Sciatic nerve (tissue), 2 donors: ENCODE results near the gene POU2AF2. TPM values are rescaled to one million over a fixed set of nuclear protein-coding genes. Genes with fewer than 3 reads are reported as not detected.
"Not testable (repeated sequence)": the region's sequence is repeated elsewhere in the genome, so short reads cannot be mapped to it uniquely, and the experiment has no call there.

Source experiments
- ATAC-seq: fragments of 200-7000 bp; cut with Tn5 transposase; one replicate; pipeline ENCODE4 v1.9.1; 2020; ENCODE audit warnings: mild to moderate bottlenecking, moderate library complexity
- DNase-seq: peaks from one replicate; pipeline ENCODE4 v3.0.0-alpha.2; 2020; ENCODE audit warnings: low spot score
- intact Hi-C: fragments of 100-400 bp; cut with DNase I; formaldehyde crosslinking; loops from one replicate; pipeline ENCODE4 v1.14.2; 2022
- total RNA-seq: library from RNA; stranded (reverse); fragmentation: NEBNext Ultra II Directional; extraction: Animal tissue kit (Norgen Biotek cat#: 25700); gene quantifications from one replicate; pipeline ENCODE4 v1.2.1, GENCODE V29; 2021
- donor health status: DM: no; HTN: no; CAD: no.
- donor health status: DM: no; HTN: no; CAD: no.

The POU2AF2 gene
- total RNA-seq, 1 donor from 2014 or later = 0.80 TPM

GRCh38 chr11:111299101-111300026 is 53.8 kb downstream of the POU2AF2 start:
- ATAC-seq (peak; percentile 83), DNase-seq (peak; percentile 79)
- intact Hi-C loops = no loop called here

- ATAC-seq = no peak
- intact Hi-C loops = no loop called here
These were observed 55.0 kb downstream of the POU2AF2 start for GRCh38 chr11:111300569-111300968.

GRCh38 chr11:111301004-111301841 is 55.7 kb downstream of the POU2AF2 start:
- intact Hi-C loops = no loop called here
- ATAC-seq (no peak), DNase-seq (no peak)

More at GRCh38 chr11:111300569-111300968, 55.0 kb downstream of the POU2AF2 start:
- DNase-seq = no peak

- DNase-seq (no peak), ATAC-seq (no peak)
- intact Hi-C loops = no loop called here
These were observed 56.3 kb downstream of the POU2AF2 start for GRCh38 chr11:111301842-111302118.

- ATAC-seq (no peak), DNase-seq (no peak)
- intact Hi-C loops = no loop called here
These were observed 56.8 kb downstream of the POU2AF2 start for GRCh38 chr11:111302298-111302697.

- ATAC-seq (peak; percentile 15), DNase-seq (no peak)
- intact Hi-C loops = no loop called here
These were observed 57.9 kb downstream of the POU2AF2 start for GRCh38 chr11:111303461-111303860.

- DNase-seq (no peak), ATAC-seq (no peak)
- intact Hi-C loops = no loop called here
These were observed 59.8 kb downstream of the POU2AF2 start for GRCh38 chr11:111305162-111305802.

GRCh38 chr11:111305876-111306275 is 60.4 kb downstream of the POU2AF2 start:
- DNase-seq (no peak), ATAC-seq (no peak)
- intact Hi-C loops = no loop called here

- intact Hi-C loops = no loop called here
- no peak for DNase-seq
- ATAC-seq = no peak
These were observed 60.8 kb downstream of the POU2AF2 start for GRCh38 chr11:111306321-111306720.

- DNase-seq (no peak), ATAC-seq (no peak)
- intact Hi-C loops = no loop called here
These were observed 62.1 kb downstream of the POU2AF2 start for GRCh38 chr11:111307472-111308108.

GRCh38 chr11:111308140-111308539 is 62.6 kb downstream of the POU2AF2 start:
- no peak for DNase-seq

GRCh38 chr11:111309215-111309915 is 63.8 kb downstream of the POU2AF2 start:
- intact Hi-C loops = no loop called here
- DNase-seq (no peak), ATAC-seq (no peak)

More at GRCh38 chr11:111308140-111308539, 62.6 kb downstream of the POU2AF2 start:
- intact Hi-C loops = no loop called here
- ATAC-seq = no peak

GRCh38 chr11:111310088-111310487 is 64.6 kb downstream of the POU2AF2 start:
- no peak for DNase-seq
- intact Hi-C loops = no loop called here
- peak; percentile 17 for ATAC-seq

- no peak for DNase-seq
- no peak for ATAC-seq
- intact Hi-C loops = no loop called here
These were observed 65.2 kb downstream of the POU2AF2 start for GRCh38 chr11:111310723-111311122.

GRCh38 chr11:111312076-111312475 is 66.6 kb downstream of the POU2AF2 start:
- intact Hi-C loops = no loop called here
- no peak for ATAC-seq
- DNase-seq = no peak

- ATAC-seq (no peak), DNase-seq (no peak)
- intact Hi-C loops = no loop called here
These were observed 73.8 kb downstream of the POU2AF2 start for GRCh38 chr11:111319296-111319695.

GRCh38 chr11:111320199-111320598 is 74.7 kb downstream of the POU2AF2 start:
- DNase-seq, ATAC-seq, intact Hi-C loops: not testable (repeated sequence)

GRCh38 chr11:111320728-111321568 is 75.4 kb downstream of the POU2AF2 start:
- intact Hi-C loops = no loop called here
- no peak for ATAC-seq
- DNase-seq = no peak
